CD14-positive monocyte (primary cell): ENCODE results near the gene ZC2HC1C. TPM values are rescaled to one million over a fixed set of nuclear protein-coding genes. Genes with fewer than 3 reads are reported as not detected.

ENCODE experiments used
- DNase-seq, 3 donors: peaks; one replicate each; pipeline ENCODE4 v3.0.0-alpha.2; 2011 to 2022
- H2AFZ ChIP-seq: 2 replicates; pipeline ENCODE4 v1.6.0; 2012; ENCODE audit warnings: mild to moderate bottlenecking, low read depth, low read length, inconsistent platforms; ENCODE audit not compliant: insufficient read depth, poor library complexity, severe bottlenecking
- H3K27ac ChIP-seq, 2 donors: 1 replicate in 1 of 2; 2 replicates in 1 of 2; pipeline ENCODE4 v1.5.1; 2012 to 2013; ENCODE audit warnings: low read length in 2 of 2, control low read depth in 1 of 2, inconsistent platforms in 1 of 2, low read depth in 1 of 2, mild to moderate bottlenecking in 1 of 2
- H3K27me3 ChIP-seq, 2 donors: one replicate each; pipeline versions ENCODE4 v1.6.0 to v1.6.1; 2011 to 2013; ENCODE audit warnings: low read length in 2 of 2; ENCODE audit not compliant: control insufficient read depth in 2 of 2, insufficient read depth in 2 of 2
- H3K36me3 ChIP-seq, 2 donors: replicated peaks in 1 of 2; 1 replicate in 1 of 2; 2 replicates in 1 of 2; pipeline versions ENCODE4 v1.5.1 to v1.6.1; 2012 to 2013; ENCODE audit warnings: low read length in 2 of 2, control low read depth in 1 of 2, inconsistent platforms in 1 of 2, mild to moderate bottlenecking in 1 of 2; ENCODE audit not compliant: insufficient read depth in 2 of 2, control insufficient read depth in 1 of 2
- H3K4me1 ChIP-seq, 2 donors: 1 replicate in 1 of 2; 2 replicates in 1 of 2; pipeline versions ENCODE4 v1.5.1 to v1.6.1; 2012 to 2013; ENCODE audit warnings: low read length in 2 of 2, control low read depth in 1 of 2, inconsistent platforms in 1 of 2, mild to moderate bottlenecking in 1 of 2, moderate library complexity in 1 of 2; ENCODE audit not compliant: insufficient read depth in 2 of 2, control insufficient read depth in 1 of 2
- H3K4me2 ChIP-seq: replicated peaks from 2 replicates; pipeline ENCODE3; 2012; ENCODE audit warnings: low read length, moderate library complexity, mild to moderate bottlenecking; ENCODE audit not compliant: poor library complexity, severe bottlenecking; ENCODE audit errors: extremely low read depth
- H3K4me3 ChIP-seq, 3 experiments: fragments of 200-600 bp in 1 of 3; sonication (generic) in 1 of 3; replicated peaks in 1 of 3; 1 replicate in 2 of 3; 2 replicates in 1 of 3; pipeline ENCODE4 v1.5.1; 2011 to 2013; ENCODE audit warnings: low read length in 3 of 3, mild to moderate bottlenecking in 3 of 3, control low read depth in 2 of 3, low read depth in 2 of 3, inconsistent platforms in 1 of 3, moderate library complexity in 1 of 3
- H3K79me2 ChIP-seq: 2 replicates; pipeline ENCODE4 v1.6.0; 2012; ENCODE audit warnings: mild to moderate bottlenecking, control low read depth, inconsistent platforms, low read length, moderate library complexity; ENCODE audit not compliant: insufficient read depth
- H3K9ac ChIP-seq: 2 replicates; pipeline ENCODE4 v1.6.0; 2017; ENCODE audit warnings: low read length, mild to moderate bottlenecking; ENCODE audit not compliant: insufficient read depth, poor library complexity, severe bottlenecking
- H3K9me3 ChIP-seq, 2 donors: replicated peaks in 1 of 2; 1 replicate in 1 of 2; 2 replicates in 1 of 2; pipeline versions ENCODE4 v1.5.1 to v1.6.1; 2012 to 2013; ENCODE audit warnings: low read length in 2 of 2, control low read depth in 1 of 2; ENCODE audit not compliant: control insufficient read depth in 1 of 2, insufficient read depth in 1 of 2
- H4K20me1 ChIP-seq: 2 replicates; pipeline ENCODE4 v1.6.0; 2012; ENCODE audit warnings: mild to moderate bottlenecking, low read length, control low read depth, moderate library complexity; ENCODE audit not compliant: insufficient read depth
- H3K27ac Mint-ChIP-seq, 7 donors: one replicate each; pipeline ENCODE4 v1.8.0; 2020; ENCODE audit warnings: mild to moderate bottlenecking in 7 of 7, mixed read lengths in 7 of 7, moderate library complexity in 6 of 7, inconsistent platforms in 2 of 7
- H3K27me3 Mint-ChIP-seq, 3 donors: one replicate each; pipeline ENCODE4 v1.8.0; 2021 to 2022; ENCODE audit warnings: low read depth in 3 of 3, mild to moderate bottlenecking in 3 of 3, mixed read lengths in 3 of 3, moderate library complexity in 3 of 3, inconsistent platforms in 1 of 3
- H3K36me3 Mint-ChIP-seq, 2 donors: one replicate each; pipeline ENCODE4 v1.8.0; 2020; ENCODE audit warnings: mixed read lengths in 2 of 2, inconsistent platforms in 1 of 2, mild to moderate bottlenecking in 1 of 2
- H3K4me1 Mint-ChIP-seq: one replicate; pipeline ENCODE4 v1.8.0; 2020; ENCODE audit warnings: mild to moderate bottlenecking, mixed read lengths
- H3K4me3 Mint-ChIP-seq, 2 donors: one replicate each; pipeline ENCODE4 v1.8.0; 2020; ENCODE audit warnings: mild to moderate bottlenecking in 2 of 2, mixed read lengths in 2 of 2, moderate library complexity in 1 of 2
- H3K9me3 Mint-ChIP-seq, 7 donors: one replicate each; pipeline ENCODE4 v1.8.0; 2020 to 2022; ENCODE audit warnings: mixed read lengths in 7 of 7, mild to moderate bottlenecking in 6 of 7, moderate library complexity in 6 of 7, inconsistent platforms in 2 of 7
- CTCF ChIP-seq: fragments of 200-600 bp; IDR thresholded peaks from one replicate; pipeline ENCODE4 v1.8.0; 2022; ENCODE audit warnings: antibody characterized with exemption, mild to moderate bottlenecking
- WGBS: methylation state at CpG from one replicate; pipeline ENCODE4 v1.1.5; 2013; ENCODE audit warnings: missing lambda C conversion rate; ENCODE audit not compliant: insufficient coverage; 5-methylcytosine and 5-hydroxymethylcytosine counted together
- intact Hi-C, 2 donors: fragments of 100-400 bp; cut with micrococcal nuclease; formaldehyde crosslinking; loops; one replicate each; pipeline versions ENCODE4 v1.15.0 to v1.15.1; 2023
- polyA plus RNA-seq, 3 donors: library from polyadenylated mRNA; depleted of rRNA in 1 of 3; unstranded in 2 of 3; stranded (reverse) in 1 of 3; fragments of 300-500 nt in 2 of 3; fragments of >200 nt in 1 of 3; fragmentation: Illumina TruSeq in 2 of 3; gene quantifications; 1 replicate in 2 of 3; 2 replicates in 1 of 3; pipeline ENCODE4 v1.2.3, GENCODE V29; 2012 to 2021

Gene ZC2HC1C
- polyA plus RNA-seq, 3 donors: 0.08 TPM; not detected in 2

DNA sequence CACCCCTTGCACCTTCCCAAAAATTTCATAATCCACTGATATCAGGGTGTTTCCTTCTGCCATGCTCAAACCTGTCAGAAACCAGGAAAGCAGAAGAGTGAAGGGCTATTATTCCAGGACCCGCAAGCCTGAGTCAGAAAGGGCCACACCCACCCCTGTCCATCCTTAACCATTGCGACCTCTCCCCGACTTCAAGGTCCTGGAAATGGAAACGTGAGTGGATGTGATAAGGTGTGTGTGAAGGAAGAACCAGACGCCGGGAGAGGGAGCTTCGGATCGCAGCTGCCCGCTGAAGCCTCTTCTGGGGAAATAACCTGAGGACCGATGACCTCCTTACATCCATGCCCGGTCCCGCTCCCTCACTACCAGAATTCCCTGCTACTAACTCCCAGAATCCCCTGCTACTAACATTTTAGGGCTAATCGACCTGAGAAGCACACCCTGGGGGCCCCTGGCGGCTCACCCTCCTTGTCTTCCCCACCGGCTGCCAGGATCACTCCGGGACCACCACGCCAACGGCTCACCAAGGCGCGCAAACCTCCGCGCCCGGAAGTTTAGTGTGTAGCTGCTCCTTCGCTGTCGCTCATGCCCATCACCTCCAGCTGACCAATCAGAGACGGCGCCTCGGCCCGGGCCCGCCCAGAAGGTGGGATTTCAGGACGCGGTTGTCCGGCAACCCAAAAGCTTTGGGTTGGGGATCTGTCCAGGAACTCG, 5.8 kb upstream of the ZC2HC1C start, which contains the start of gene ACYP1:
Gene ACYP1 (minus strand): TSS at position 534 of the 714 bp plus-strand sequence. CDS start 471 bp downstream, at position 63.
- H3K27ac Mint-ChIP-seq: peak within 1 kb of the TSS; percentile 83 to 96 (median 93)
- H3K79me2 ChIP-seq: peaks cover 21% of the 10 kb centered on the region
- intact Hi-C loops: loop anchor here (10.0 kb wide), 2 partner anchors 59 to 119 kb away; partner anchors contain the start of gene EIF2B2 (in 1 of the 2)
- peaks cover 0 to 5% (median 0%) of the 10 kb centered on the region in 7 donors for H3K9me3 Mint-ChIP-seq
- no peak for TF ChIP-seq CTCF
- peak within 1 kb of the TSS; percentile 1 to 76 for H3K27ac ChIP-seq
- no peaks in the 10 kb centered on the region for H3K27me3 ChIP-seq
- WGBS: 0% methylated on average over 25 of the region's 34 CpGs
- H3K4me1 Mint-ChIP-seq: peaks cover 16% of the 10 kb centered on the region
- peak within 1 kb of the TSS; percentile 68 for H3K9ac ChIP-seq
- H4K20me1 ChIP-seq: no peaks in the 10 kb centered on the region
- DNase-seq: peak; percentile 81 to 86 (median 84)
- H3K4me3 ChIP-seq: peak within 1 kb of the TSS; percentile 75 to 84 (median 84)
- H3K4me1 ChIP-seq: peaks cover 15 to 33% of the 10 kb centered on the region in 2 donors
- H2AFZ ChIP-seq: peak within 1 kb of the TSS; percentile 86
- H3K4me2 ChIP-seq: peak within 1 kb of the TSS; percentile 81
- H3K27me3 Mint-ChIP-seq: no peaks in the 10 kb centered on the region
- no peaks in the 10 kb centered on the region for H3K9me3 ChIP-seq
- no peaks in the 10 kb centered on the region for H3K36me3 ChIP-seq
- H3K36me3 Mint-ChIP-seq: peaks cover 14% of the 10 kb centered on the region in 2 donors
- H3K4me3 Mint-ChIP-seq: peak within 1 kb of the TSS; percentile 99

GRCh38 chr14:75064205-75064567, 5.3 kb upstream of the ZC2HC1C start:
- Mint-ChIP-seq H3K36me3 (peaks cover 10 to 13% of the 10 kb centered on the region in 2 donors), H3K4me1 (peaks cover 16% of the 10 kb centered on the region), H3K4me3 (peak overlapping the region; percentile 99), H3K27me3 (no peaks in the 10 kb centered on the region), H3K9me3 (peaks cover 0 to 5% (median 0%) of the 10 kb centered on the region in 7 donors), H3K27ac (peak overlapping the region; percentile 83 to 96 (median 93))
- no peak for TF ChIP-seq CTCF
- Histone ChIP-seq H3K4me3 (peak overlapping the region; percentile 75 to 84 (median 84)), H2AFZ (peak overlapping the region; percentile 86), H3K4me2 (peak overlapping the region; percentile 81), H3K27me3 (no peaks in the 10 kb centered on the region), H3K36me3 (no peaks in the 10 kb centered on the region), H3K79me2 (peaks cover 21% of the 10 kb centered on the region), H4K20me1 (no peaks in the 10 kb centered on the region), H3K27ac (peak overlapping the region in 1 of 2 donors; percentile 76), H3K4me1 (peaks cover 18 to 38% of the 10 kb centered on the region in 2 donors), H3K9me3 (no peaks in the 10 kb centered on the region), H3K9ac (peak overlapping the region; percentile 68)
- intact Hi-C loops: loop anchor here (10.0 kb wide), 2 partner anchors 59 to 119 kb away; partner anchors contain the start of gene EIF2B2 (in 1 of the 2)
- 100% methylated on average over 5 of the region's 8 CpGs for WGBS
- no peak for DNase-seq
